Mesothelial cell of epicardium (in vitro differentiated cells): ENCODE measurements around the gene TSGA10IP. TPM values are rescaled to one million over a fixed set of nuclear protein-coding genes. Genes with fewer than 3 reads are reported as not detected.

Source experiments
- DNase-seq, 2 experiments: peaks; one replicate each; pipeline ENCODE4 v3.0.0; 2021; ENCODE audit warnings: low spot score in 2 of 2; ENCODE audit not compliant: unreplicated experiment in 2 of 2
- H3K27ac Mint-ChIP-seq: 2 replicates; pipeline ENCODE4 v1.8.0; 2021; ENCODE audit warnings: mixed read lengths
- H3K27me3 Mint-ChIP-seq: 2 replicates; pipeline ENCODE4 v1.8.0; 2021; ENCODE audit warnings: low read depth, mixed read lengths
- H3K36me3 Mint-ChIP-seq: 2 replicates; pipeline ENCODE4 v1.8.0; 2021; ENCODE audit warnings: mixed read lengths
- H3K4me1 Mint-ChIP-seq: 2 replicates; pipeline ENCODE4 v1.8.0; 2021; ENCODE audit warnings: mixed read lengths
- H3K4me3 Mint-ChIP-seq: 2 replicates; pipeline ENCODE4 v1.8.0; 2021; ENCODE audit warnings: mild to moderate bottlenecking, moderate library complexity, mixed read lengths
- H3K9me3 Mint-ChIP-seq: 2 replicates; pipeline ENCODE4 v1.8.0; 2021; ENCODE audit warnings: mixed read lengths
- total RNA-seq: library from RNA; stranded (reverse); gene quantifications from 3 replicates; pipeline ENCODE4 v1.2.1, GENCODE V29; 2021
- TF ChIP-seq, protein P1 (sequence below): fragments of 200-600 bp; sonication (generic); IDR thresholded peaks from one replicate; pipeline ENCODE4 v1.5.0; 2021; ENCODE audit warnings: antibody characterized with exemption; ENCODE audit not compliant: unreplicated experiment

Gene TSGA10IP
- total RNA-seq, 1 donor from 2014 or later, result not detected

GRCh38 chr11:65906602-65907001 is 38.7 kb upstream of the TSGA10IP start:
- TF ChIP-seq, protein P1, sequence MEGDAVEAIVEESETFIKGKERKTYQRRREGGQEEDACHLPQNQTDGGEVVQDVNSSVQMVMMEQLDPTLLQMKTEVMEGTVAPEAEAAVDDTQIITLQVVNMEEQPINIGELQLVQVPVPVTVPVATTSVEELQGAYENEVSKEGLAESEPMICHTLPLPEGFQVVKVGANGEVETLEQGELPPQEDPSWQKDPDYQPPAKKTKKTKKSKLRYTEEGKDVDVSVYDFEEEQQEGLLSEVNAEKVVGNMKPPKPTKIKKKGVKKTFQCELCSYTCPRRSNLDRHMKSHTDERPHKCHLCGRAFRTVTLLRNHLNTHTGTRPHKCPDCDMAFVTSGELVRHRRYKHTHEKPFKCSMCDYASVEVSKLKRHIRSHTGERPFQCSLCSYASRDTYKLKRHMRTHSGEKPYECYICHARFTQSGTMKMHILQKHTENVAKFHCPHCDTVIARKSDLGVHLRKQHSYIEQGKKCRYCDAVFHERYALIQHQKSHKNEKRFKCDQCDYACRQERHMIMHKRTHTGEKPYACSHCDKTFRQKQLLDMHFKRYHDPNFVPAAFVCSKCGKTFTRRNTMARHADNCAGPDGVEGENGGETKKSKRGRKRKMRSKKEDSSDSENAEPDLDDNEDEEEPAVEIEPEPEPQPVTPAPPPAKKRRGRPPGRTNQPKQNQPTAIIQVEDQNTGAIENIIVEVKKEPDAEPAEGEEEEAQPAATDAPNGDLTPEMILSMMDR, result no peak
- Mint-ChIP-seq H3K27ac (no peak overlapping the region), H3K4me1 (peaks cover 2% of the 10 kb centered on the region), H3K9me3 (no peaks in the 10 kb centered on the region), H3K27me3 (peaks cover 44% of the 10 kb centered on the region), H3K4me3 (no peak overlapping the region), H3K36me3 (no peaks in the 10 kb centered on the region)
- DNase-seq, result no peak

GRCh38 chr11:65907878-65908277 is 37.4 kb upstream of the TSGA10IP start:
- H3K27ac Mint-ChIP-seq, result no peak overlapping the region
- H3K36me3 Mint-ChIP-seq, result no peaks in the 10 kb centered on the region
- no peak overlapping the region for H3K4me3 Mint-ChIP-seq
- peaks cover 31% of the 10 kb centered on the region for H3K27me3 Mint-ChIP-seq
- H3K9me3 Mint-ChIP-seq, result no peaks in the 10 kb centered on the region
- peaks cover 3% of the 10 kb centered on the region for H3K4me1 Mint-ChIP-seq
- DNase-seq, result no peak
- TF ChIP-seq, protein P1, result no peak

DNA sequence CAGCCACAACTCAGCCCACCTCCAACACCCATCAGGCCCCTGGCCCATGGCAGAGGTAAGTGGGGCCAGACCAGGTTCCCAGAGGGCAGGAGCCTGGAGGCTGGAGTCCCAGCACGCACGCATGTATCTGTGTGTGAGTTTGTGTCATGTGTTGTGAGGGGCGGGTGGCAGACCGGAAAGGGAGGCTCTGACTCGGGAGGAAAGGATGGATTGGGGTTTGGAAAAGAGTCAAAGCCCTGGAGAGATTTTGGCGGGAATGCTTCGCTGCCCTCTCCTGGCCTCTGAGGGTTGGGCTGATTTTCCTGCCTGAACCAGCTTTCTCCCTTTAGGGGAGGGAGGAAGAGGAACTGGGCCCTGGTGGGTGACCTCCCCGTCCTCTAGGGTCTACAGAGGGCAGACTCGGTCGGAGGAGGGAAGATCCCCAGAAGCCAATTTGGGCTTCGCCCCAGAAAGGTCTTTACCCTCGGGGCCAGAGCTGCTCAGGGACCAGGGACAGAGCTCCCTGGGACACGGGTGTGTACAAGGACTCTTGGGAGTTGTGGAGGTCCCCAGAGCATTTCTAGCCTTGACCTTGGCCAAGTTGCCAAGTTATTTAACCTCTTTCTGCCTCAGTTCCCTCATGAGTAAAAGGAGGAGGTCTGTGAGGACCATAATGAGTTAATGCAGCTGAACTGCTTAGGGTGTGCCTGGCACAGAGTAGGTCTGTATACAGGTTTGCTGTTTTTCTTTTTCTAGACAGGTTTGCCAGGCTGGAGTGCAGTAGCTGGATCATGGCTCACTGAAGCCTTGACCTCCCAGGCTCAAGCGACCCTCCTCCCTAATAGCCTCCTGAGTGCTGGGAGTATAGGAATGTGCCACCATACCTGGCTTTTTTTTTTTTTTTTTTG is 33.4 kb upstream of the TSGA10IP start:
- H3K27ac Mint-ChIP-seq, result no peak overlapping the region
- peaks cover 23% of the 10 kb centered on the region for H3K4me1 Mint-ChIP-seq
- H3K9me3 Mint-ChIP-seq, result no peaks in the 10 kb centered on the region
- TF ChIP-seq, protein P1, result no peak
- H3K4me3 Mint-ChIP-seq, result no peak overlapping the region
- H3K27me3 Mint-ChIP-seq, result peaks cover 13% of the 10 kb centered on the region
- DNase-seq, result no peak
- peaks cover 2% of the 10 kb centered on the region for H3K36me3 Mint-ChIP-seq

DNA sequence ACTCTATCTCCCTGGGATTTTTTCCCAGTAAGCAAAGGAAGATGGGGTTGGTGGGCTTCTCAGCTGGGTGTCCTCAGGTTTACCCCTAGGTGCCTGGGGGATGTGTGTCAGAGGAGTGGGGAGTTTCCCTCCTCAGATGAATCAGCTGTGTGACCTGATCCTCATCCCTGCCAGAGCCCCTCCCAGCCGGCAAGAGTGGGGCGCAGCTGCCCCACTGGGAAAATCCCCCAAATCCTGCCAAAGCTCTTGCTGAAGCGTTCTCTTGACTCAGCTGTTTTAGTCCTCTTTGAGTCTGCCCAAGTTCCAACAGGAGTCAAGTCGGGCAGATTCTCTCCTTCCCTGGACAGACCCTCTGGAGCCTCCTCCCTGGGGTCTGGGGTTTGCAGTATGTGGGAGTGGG is 32.4 kb upstream of the TSGA10IP start:
- Mint-ChIP-seq H3K27me3 (peaks cover 11% of the 10 kb centered on the region), H3K27ac (no peak overlapping the region), H3K36me3 (peaks cover 5% of the 10 kb centered on the region), H3K4me1 (peaks cover 27% of the 10 kb centered on the region), H3K9me3 (no peaks in the 10 kb centered on the region), H3K4me3 (no peak overlapping the region)
- DNase-seq, result no peak
- TF ChIP-seq, protein P1, result no peak

DNA sequence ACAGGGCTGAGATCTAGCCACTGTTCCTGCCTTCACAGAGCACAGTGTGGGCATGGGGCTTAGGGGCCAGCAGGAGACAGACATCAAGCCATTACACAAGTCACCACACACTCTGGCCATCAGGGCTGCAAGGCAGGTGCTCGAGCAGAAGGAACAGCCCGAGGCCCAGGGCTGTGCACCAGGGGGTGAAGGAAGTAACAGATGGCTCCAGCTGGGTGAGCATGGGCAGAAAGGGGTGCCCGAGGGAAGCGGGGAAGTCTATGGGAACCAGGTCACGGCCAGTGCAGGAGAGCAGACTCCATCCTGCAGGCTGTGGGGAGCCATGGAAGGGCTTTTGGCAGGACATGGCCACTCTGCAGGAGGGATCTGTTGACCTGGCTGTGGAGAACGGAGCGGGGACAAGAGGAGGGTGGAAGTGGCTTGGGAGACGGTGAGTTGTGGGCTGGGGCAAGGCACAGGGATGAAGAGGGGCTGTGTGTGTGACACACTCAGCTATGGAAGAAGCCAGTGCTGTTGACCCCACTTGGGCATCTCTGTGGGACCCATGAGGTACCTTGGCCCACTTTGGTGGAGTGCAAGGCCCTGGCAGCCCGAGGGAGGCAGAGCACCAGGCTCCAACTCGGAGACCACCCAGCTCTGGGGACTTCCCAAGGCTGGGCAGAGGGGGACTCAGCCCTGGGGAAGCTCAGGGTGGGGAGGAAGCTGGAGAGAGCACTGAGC is 30.0 kb upstream of the TSGA10IP start:
- no peaks in the 10 kb centered on the region for H3K9me3 Mint-ChIP-seq
- H3K27me3 Mint-ChIP-seq, result no peaks in the 10 kb centered on the region
- TF ChIP-seq, protein P1, result no peak
- H3K36me3 Mint-ChIP-seq, result peaks cover 5% of the 10 kb centered on the region
- peaks cover 35% of the 10 kb centered on the region for H3K4me1 Mint-ChIP-seq
- no peak for DNase-seq
- H3K4me3 Mint-ChIP-seq, result no peak overlapping the region
- peak overlapping the region; percentile 81 for H3K27ac Mint-ChIP-seq
